Esophagus muscularis mucosa (tissue), 4 donors: ENCODE data around the gene LIFR.

Source experiments
- EP300 ChIP-seq: sonication (generic); formaldehyde crosslinking; IDR thresholded peaks from one replicate; pipeline ENCODE4 v1.6.1; 2017; ENCODE audit warnings: antibody characterized with exemption
- POLR2A ChIP-seq: fragments of 450-650 bp; IDR thresholded peaks from one replicate; pipeline ENCODE4 v1.6.1; 2017; ENCODE audit warnings: antibody characterized with exemption, moderate library complexity, mild to moderate bottlenecking, low read depth
- POLR2AphosphoS5 ChIP-seq, 2 donors: sonication (generic); formaldehyde crosslinking; IDR thresholded peaks; one replicate each; pipeline ENCODE4 v1.6.1; 2017; ENCODE audit warnings: antibody characterized with exemption in 2 of 2
- TF ChIP-seq, protein P1 (sequence below), 3 experiments: fragments of 200-600 bp in 2 of 3; fragments of 450-650 bp in 1 of 3; sonication (generic) in 2 of 3; IDR thresholded peaks; one replicate each; pipeline ENCODE4 v1.5.1; 2017 to 2019; ENCODE audit warnings: antibody characterized with exemption in 3 of 3, mild to moderate bottlenecking in 2 of 3, moderate library complexity in 1 of 3

DNA sequence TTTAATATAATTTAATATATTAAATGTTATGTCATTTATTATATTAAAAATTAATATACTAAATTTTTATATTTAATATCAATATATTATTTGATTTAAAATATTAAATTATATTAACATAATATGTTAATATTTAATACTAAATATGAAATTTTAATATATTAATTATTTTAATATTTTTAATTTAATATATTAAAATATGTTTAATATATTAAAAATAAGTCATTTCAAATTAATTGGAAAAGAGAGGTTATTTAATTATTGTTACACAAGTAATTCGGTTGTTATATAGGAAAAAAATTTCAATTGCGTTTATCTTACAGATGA is 114.2 kb downstream of the LIFR start:
- TF ChIP-seq, protein P1, sequence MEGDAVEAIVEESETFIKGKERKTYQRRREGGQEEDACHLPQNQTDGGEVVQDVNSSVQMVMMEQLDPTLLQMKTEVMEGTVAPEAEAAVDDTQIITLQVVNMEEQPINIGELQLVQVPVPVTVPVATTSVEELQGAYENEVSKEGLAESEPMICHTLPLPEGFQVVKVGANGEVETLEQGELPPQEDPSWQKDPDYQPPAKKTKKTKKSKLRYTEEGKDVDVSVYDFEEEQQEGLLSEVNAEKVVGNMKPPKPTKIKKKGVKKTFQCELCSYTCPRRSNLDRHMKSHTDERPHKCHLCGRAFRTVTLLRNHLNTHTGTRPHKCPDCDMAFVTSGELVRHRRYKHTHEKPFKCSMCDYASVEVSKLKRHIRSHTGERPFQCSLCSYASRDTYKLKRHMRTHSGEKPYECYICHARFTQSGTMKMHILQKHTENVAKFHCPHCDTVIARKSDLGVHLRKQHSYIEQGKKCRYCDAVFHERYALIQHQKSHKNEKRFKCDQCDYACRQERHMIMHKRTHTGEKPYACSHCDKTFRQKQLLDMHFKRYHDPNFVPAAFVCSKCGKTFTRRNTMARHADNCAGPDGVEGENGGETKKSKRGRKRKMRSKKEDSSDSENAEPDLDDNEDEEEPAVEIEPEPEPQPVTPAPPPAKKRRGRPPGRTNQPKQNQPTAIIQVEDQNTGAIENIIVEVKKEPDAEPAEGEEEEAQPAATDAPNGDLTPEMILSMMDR (IDR thresholded peaks at IDR 0.05): no peak
- TF ChIP-seq POLR2AphosphoS5 (IDR thresholded peaks at IDR 0.05): no peak
- TF ChIP-seq POLR2A: no peak
- no peak for TF ChIP-seq EP300
